HG03159 (cell line): ENCODE results near the gene AK2.
"Not testable (repeated sequence)": the region's sequence is repeated elsewhere in the genome, so short reads cannot be mapped to it uniquely, and the experiment has no call there.

Experiments
- ATAC-seq: cut with Tn5 transposase; IDR thresholded peaks from one replicate; pipeline ENCODE4 v1.9.1; 2021; ENCODE audit warnings: mild to moderate bottlenecking, moderate library complexity; ENCODE audit not compliant: unreplicated experiment

AK2 gene

GRCh38 chr1:33055210-33056008, 18.7 kb upstream of the AK2 start:
- ATAC-seq, result no peak

- no peak for ATAC-seq
Observed at GRCh38 chr1:33050221-33051076, 13.8 kb upstream of the AK2 start.

GRCh38 chr1:33049371-33049770, 12.7 kb upstream of the AK2 start:
- ATAC-seq, result no peak

- ATAC-seq, result no peak
Observed at GRCh38 chr1:33048426-33048825, 11.7 kb upstream of the AK2 start.

GRCh38 chr1:33047839-33048305, 11.2 kb upstream of the AK2 start:
- ATAC-seq, result no peak

GRCh38 chr1:33047290-33047689, 10.6 kb upstream of the AK2 start:
- no peak for ATAC-seq

GRCh38 chr1:33046234-33046633, 9.6 kb upstream of the AK2 start:
- ATAC-seq, result not testable (repeated sequence)

GRCh38 chr1:33045814-33046213, 9.1 kb upstream of the AK2 start:
- no peak for ATAC-seq

- ATAC-seq, result no peak
Observed at GRCh38 chr1:33045246-33045645, 8.6 kb upstream of the AK2 start.

- ATAC-seq, result no peak
Observed at GRCh38 chr1:33043267-33044092, 6.8 kb upstream of the AK2 start.

GRCh38 chr1:33042831-33043230, 6.1 kb upstream of the AK2 start:
- no peak for ATAC-seq

- ATAC-seq, result no peak
Observed at GRCh38 chr1:33041026-33041425, 4.3 kb upstream of the AK2 start.

GRCh38 chr1:33039840-33040239, 3.2 kb upstream of the AK2 start:
- no peak for ATAC-seq

- ATAC-seq, result no peak
Observed at GRCh38 chr1:33036051-33036525, 595 bp downstream of the AK2 start.

- ATAC-seq, result no peak
Observed at GRCh38 chr1:33032126-33032869, 4.4 kb downstream of the AK2 start.

- no peak for ATAC-seq
Observed at GRCh38 chr1:33031506-33031905, 5.2 kb downstream of the AK2 start.

- no peak for ATAC-seq
Observed at GRCh38 chr1:33030575-33030974, 6.1 kb downstream of the AK2 start.

- ATAC-seq, result no peak
Observed at GRCh38 chr1:33029921-33030320, 6.8 kb downstream of the AK2 start.

GRCh38 chr1:33029209-33029608, 7.5 kb downstream of the AK2 start:
- ATAC-seq, result no peak

GRCh38 chr1:33025761-33026160, 10.9 kb downstream of the AK2 start:
- ATAC-seq, result no peak
